Heart left ventricle (tissue), 13 donors: ENCODE results near the gene SGCA.

Experiments used
- CTCF ChIP-seq, 12 donors: fragments of 200-600 bp; sonication (generic) in 4 of 12; IDR thresholded peaks; one replicate each; pipeline versions ENCODE4 v1.5.0 to v1.8.0; 2018 to 2022; ENCODE audit warnings: antibody characterized with exemption in 12 of 12, mild to moderate bottlenecking in 5 of 12
- POLR2A ChIP-seq, 2 donors: fragments of 450-650 bp; IDR thresholded peaks; one replicate each; pipeline ENCODE4 v1.6.1; 2017; ENCODE audit warnings: antibody characterized with exemption in 2 of 2, mild to moderate bottlenecking in 2 of 2, moderate library complexity in 2 of 2
- donor health status: ischemic (EF 13 %, LVEDD 7.1; RV severe dilation, severe dysfunction).
- donor health status: DM: no; HTN: yes; CAD: no.
- donor health status: DM: no; HTN: no; CAD: no.
- donor health status: ischemic (EF 25% LVEDD 6.9; RV normal size, moderate dysfunction).
- donor health status: ischemic (EF 25% LVEDD 5.7; RV mildly dilated, moderate dysfunction).
- donor health status: ischemic (EF 35%, LVEDD 5.7; RV mildly dilated, moderate dysfunction).
- donor health status: nonischemic (EF 11% LVEDD 7.7; RV severe dilation, severe dysfunction).
- donor health status: DM: yes; HTN: yes; CAD: no.
- donor health status: PGD.
- donor health status: ischemic (EF 29% LVEDD 5.4; RV normal size, mild dysfunction).
- donor health status: nonischemic (EF 23%, LVEDD 6.1; RV moderate dilation, normal function).

- TF ChIP-seq CTCF (IDR thresholded peaks at IDR 0.05) (no peak), POLR2A (IDR thresholded peaks at IDR 0.05) (no peak)
Measured at GRCh38 chr17:50120475-50121253, 45.1 kb upstream of the SGCA start.
